Measurements from ENCODE around the gene VSTM1.
"Not testable (repeated sequence)": the region's sequence is repeated elsewhere in the genome, so short reads cannot be mapped to it uniquely, and the experiment has no call there.

VSTM1 gene

DNA sequence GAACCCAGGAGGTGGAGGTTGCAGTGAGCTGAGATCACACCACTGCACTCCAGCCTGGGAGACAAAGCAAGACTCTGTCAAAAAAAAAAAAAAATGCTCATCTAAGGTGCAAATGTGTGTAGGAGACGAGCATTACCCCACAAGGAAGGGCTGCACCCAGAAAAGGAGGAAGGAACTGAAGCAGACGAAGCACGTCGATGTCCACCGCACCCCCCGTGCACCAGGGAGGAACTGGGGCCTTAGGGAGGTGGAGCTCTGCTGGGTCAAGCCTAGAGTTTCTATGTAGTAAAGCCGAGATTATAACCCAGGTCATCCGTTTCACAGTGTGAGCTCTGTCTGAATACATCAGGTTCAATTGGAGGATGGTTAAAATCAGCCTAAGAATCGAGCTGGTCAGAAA lies 1.1 kb downstream of the VSTM1 start:
- no peaks in the 10 kb centered on the region for H3K27me3 ChIP-seq (ENCODE audit: control insufficient read depth in 1 of 2, insufficient read depth in 2 of 2, low read length in 2 of 2)
- H3K36me3 ChIP-seq (ENCODE audit: insufficient read depth, low read length) = no peaks in the 10 kb centered on the region
- H3K27ac ChIP-seq (ENCODE audit: low read depth, low read length) = no peak overlapping the region
- no peak overlapping the region for H3K9ac ChIP-seq (ENCODE audit: low read length)
- no peaks in the 10 kb centered on the region for H3K4me1 ChIP-seq (ENCODE audit: insufficient read depth, low read length)
- no peak overlapping the region for H3K4me3 ChIP-seq (ENCODE audit: low read depth in 1 of 2, low read length in 2 of 2)
- no peaks in the 10 kb centered on the region for H3K9me3 ChIP-seq (ENCODE audit: low read length)

DNA sequence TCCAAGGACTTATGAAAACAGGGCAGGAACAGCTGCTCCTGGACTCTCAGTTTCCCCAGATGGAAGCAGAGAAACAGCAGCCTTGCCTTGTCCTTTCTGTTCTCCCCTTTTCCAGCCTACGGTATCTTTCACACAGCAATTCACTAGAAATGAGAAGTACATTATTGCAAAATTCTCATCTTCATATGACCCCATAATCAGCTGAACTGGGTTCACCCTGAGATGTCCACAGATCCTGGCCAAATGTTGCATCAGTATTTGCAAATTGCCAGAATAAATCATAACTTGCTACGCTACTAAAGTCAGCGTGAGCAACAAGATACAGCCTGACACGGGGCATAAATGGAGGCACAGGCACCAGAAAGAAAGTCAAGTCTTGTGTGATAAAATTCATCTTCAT lies 16.1 kb downstream of the VSTM1 start:
- no peak overlapping the region for H3K9ac ChIP-seq (ENCODE audit: low read length)
- H3K4me3 ChIP-seq (ENCODE audit: low read depth in 1 of 2, low read length in 2 of 2) = no peak overlapping the region
- no peaks in the 10 kb centered on the region for H3K27me3 ChIP-seq (ENCODE audit: control insufficient read depth in 1 of 2, insufficient read depth in 2 of 2, low read length in 2 of 2)
- no peaks in the 10 kb centered on the region for H3K4me1 ChIP-seq (ENCODE audit: insufficient read depth, low read length)
- no peaks in the 10 kb centered on the region for H3K9me3 ChIP-seq (ENCODE audit: low read length)
- H3K36me3 ChIP-seq (ENCODE audit: insufficient read depth, low read length) = no peaks in the 10 kb centered on the region
- H3K27ac ChIP-seq (ENCODE audit: low read depth, low read length) = no peak overlapping the region

DNA sequence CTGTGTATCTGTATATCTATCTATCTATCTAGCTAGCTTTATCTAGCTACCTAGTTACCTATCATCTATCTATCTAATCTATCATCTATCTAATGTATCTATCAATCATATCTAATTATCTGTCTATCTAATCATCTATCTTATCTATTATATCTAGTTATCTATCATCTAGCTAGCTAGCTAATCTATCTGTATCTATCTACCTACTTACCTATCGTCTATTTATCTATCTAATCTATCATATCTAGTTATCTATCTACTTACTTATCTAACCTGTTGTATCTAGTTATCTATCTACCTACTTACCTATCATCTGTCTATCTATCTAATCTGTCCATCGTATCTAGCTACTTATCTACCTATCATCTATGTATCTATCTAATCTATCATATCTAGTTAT lies 17.9 kb downstream of the VSTM1 start:
- H3K4me1 ChIP-seq (ENCODE audit: insufficient read depth, low read length) = no peaks in the 10 kb centered on the region
- H3K27ac ChIP-seq (ENCODE audit: low read depth, low read length) = no peak overlapping the region
- no peaks in the 10 kb centered on the region for H3K27me3 ChIP-seq (ENCODE audit: control insufficient read depth in 1 of 2, insufficient read depth in 2 of 2, low read length in 2 of 2)
- H3K9me3 ChIP-seq (ENCODE audit: low read length) = no peaks in the 10 kb centered on the region
- no peaks in the 10 kb centered on the region for H3K36me3 ChIP-seq (ENCODE audit: insufficient read depth, low read length)
- H3K9ac ChIP-seq (ENCODE audit: low read length) = no peak overlapping the region
- no peak overlapping the region for H3K4me3 ChIP-seq (ENCODE audit: low read depth in 1 of 2, low read length in 2 of 2)

DNA sequence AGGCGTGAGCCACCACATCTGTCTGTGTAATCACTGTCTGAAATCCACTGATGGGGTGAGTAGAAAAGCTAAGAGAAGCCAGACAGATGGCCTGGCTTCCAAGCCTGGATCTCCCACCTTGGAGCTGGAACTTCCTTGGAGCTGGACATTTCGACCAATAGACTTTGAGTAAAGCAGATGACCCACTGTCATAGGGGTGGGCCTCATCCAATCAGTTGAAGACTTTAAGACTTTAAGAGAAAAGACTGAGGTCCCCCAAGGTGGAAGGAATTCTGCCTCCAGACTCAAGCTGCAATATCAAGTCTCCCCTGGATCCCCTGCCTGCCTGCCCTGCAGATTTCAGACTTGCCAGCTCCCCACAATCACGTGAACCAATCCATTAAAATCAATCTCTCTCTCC lies 20.7 kb downstream of the VSTM1 start:
- H3K27me3 ChIP-seq (ENCODE audit: control insufficient read depth in 1 of 2, insufficient read depth in 2 of 2, low read length in 2 of 2) = no peaks in the 10 kb centered on the region
- H3K4me3 ChIP-seq (ENCODE audit: low read depth in 1 of 2, low read length in 2 of 2) = no peak overlapping the region
- H3K36me3 ChIP-seq (ENCODE audit: insufficient read depth, low read length) = no peaks in the 10 kb centered on the region
- no peaks in the 10 kb centered on the region for H3K4me1 ChIP-seq (ENCODE audit: insufficient read depth, low read length)
- H3K27ac ChIP-seq (ENCODE audit: low read depth, low read length) = no peak overlapping the region
- H3K9me3 ChIP-seq (ENCODE audit: low read length) = no peaks in the 10 kb centered on the region
- H3K9ac ChIP-seq (ENCODE audit: low read length) = no peak overlapping the region

DNA sequence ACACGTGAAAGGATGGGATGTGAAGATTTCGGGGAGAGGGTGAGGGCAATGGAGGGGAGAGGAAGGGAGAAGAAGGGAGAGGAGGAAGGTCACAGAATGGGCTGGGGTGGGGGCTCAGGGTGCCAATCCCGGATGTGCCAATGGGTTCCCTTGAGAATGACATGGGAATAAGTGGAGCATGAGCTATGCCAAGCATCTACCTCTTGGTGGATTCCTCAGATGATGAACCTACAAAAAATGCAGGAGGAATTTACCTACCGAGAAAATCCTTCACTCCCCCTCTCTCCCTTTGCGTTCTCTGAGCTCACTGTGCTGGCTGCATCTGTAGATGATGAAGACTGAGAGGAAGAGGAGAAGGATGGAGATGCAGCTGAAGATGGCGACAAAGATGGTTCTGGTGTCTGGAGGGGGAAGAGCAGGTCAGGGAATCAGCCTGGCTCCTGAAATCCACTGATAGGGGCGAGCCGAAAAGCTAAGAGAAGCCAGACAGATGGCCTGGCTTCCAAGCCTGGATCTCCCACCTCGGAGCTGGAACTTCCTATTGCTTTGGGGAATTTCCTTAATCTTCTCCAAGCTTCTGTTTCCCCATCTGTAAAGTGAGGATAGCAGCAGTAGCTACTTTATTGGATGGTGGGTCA lies 21.6 kb downstream of the VSTM1 start:
- no peak overlapping the region for H3K9ac ChIP-seq (ENCODE audit: low read length)
- H3K27ac ChIP-seq (ENCODE audit: low read depth, low read length) = no peak overlapping the region
- H3K36me3 ChIP-seq (ENCODE audit: insufficient read depth, low read length) = no peaks in the 10 kb centered on the region
- H3K27me3 ChIP-seq (ENCODE audit: control insufficient read depth in 1 of 2, insufficient read depth in 2 of 2, low read length in 2 of 2) = no peaks in the 10 kb centered on the region
- H3K9me3 ChIP-seq (ENCODE audit: low read length) = no peaks in the 10 kb centered on the region
- H3K4me1 ChIP-seq (ENCODE audit: insufficient read depth, low read length) = no peaks in the 10 kb centered on the region
- no peak overlapping the region for H3K4me3 ChIP-seq (ENCODE audit: low read depth in 1 of 2, low read length in 2 of 2)

DNA sequence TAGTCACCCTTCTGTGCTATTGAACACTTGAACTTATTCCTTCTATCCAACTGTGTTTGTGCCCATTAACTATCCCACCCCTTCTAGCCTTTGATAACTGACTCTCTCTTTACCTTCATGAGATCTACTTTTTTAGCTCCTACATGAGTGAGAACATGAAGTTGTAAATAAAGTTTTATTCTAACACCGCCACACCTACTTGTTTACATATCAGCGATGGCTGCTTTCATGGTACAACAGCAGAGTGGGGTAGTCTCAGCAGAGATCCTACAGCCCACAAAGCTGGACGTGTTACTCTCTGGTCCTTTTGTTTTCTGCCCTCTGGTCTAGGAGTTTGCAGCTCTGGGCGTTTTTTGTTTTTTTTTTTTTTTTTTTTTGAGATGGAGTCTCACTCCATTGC lies 23.7 kb downstream of the VSTM1 start:
- H3K4me1 ChIP-seq (ENCODE audit: insufficient read depth, low read length) = no peaks in the 10 kb centered on the region
- no peaks in the 10 kb centered on the region for H3K27me3 ChIP-seq (ENCODE audit: control insufficient read depth in 1 of 2, insufficient read depth in 2 of 2, low read length in 2 of 2)
- no peaks in the 10 kb centered on the region for H3K9me3 ChIP-seq (ENCODE audit: low read length)
- H3K4me3 ChIP-seq (ENCODE audit: low read depth in 1 of 2, low read length in 2 of 2) = no peak overlapping the region
- no peak overlapping the region for H3K27ac ChIP-seq (ENCODE audit: low read depth, low read length)
- no peak overlapping the region for H3K9ac ChIP-seq (ENCODE audit: low read length)
- no peaks in the 10 kb centered on the region for H3K36me3 ChIP-seq (ENCODE audit: insufficient read depth, low read length)

DNA sequence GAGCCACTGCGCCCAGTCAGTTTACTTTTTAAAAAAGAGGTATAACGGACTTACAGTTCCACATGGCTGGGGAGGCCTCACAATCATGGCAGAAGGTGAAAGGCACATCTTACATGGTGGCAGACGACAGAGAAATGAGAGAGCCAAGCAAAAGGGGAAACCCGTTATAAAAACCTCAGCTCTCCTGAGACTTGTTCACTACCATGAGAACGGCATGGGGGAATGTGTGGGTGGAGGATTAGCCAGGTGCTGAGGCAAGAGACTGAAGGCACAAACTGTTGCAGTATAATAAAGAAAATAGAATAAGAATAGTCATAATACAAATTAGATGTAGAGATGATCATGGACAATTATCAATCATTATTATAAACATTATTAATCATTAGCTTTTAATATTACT lies 27.2 kb downstream of the VSTM1 start:
- H3K27me3 ChIP-seq (ENCODE audit: control insufficient read depth in 1 of 2, insufficient read depth in 2 of 2, low read length in 2 of 2); H3K4me3 ChIP-seq (ENCODE audit: low read depth in 1 of 2, low read length in 2 of 2); H3K36me3 ChIP-seq (ENCODE audit: insufficient read depth, low read length); H3K27ac ChIP-seq (ENCODE audit: low read depth, low read length); H3K4me1 ChIP-seq (ENCODE audit: insufficient read depth, low read length); H3K9me3 ChIP-seq (ENCODE audit: low read length); H3K9ac ChIP-seq (ENCODE audit: low read length): not testable (repeated sequence)

DNA sequence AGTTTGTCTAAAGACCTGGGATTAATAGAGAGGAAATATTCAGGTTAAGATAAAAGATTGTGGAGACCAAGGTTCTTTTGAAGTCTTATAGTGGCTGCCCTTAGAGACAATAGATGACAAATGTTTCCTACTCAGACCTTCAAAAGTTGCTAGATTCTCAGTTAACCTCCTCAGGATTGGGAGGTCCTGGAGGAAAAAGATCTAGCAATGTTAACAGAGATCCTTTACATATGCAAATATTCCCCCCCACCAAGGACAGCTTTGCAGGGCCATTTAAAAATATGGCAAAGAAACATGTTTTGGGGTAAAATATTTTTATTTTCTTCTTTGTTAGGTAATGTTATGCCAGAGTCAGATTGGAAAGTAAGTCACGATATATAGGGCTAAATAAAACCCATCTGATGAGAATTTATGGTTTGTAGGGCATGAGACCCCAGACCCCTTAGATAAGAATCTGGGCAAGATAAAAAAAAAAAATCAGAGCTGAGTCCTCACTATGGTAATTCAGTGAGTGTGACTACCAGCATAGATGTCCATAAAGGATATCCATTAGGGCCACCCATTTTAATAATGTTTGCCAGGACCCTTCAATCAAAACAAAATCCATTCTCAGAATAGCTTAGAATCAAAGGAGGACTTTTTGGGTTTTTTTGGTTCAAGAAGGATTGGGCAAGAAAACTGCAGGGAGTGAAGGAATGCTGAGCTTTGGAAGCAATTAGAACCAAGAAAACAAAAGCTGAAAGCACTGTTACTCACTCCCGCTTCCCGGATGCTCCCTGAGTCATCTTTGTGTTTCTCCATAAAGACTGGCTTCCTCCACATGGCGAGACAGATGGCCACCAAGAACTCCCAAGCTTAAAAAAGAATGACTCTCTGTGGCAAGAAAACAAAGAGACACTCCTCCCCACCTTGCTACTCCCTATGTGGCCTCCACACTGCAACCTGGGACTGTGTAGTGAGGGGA lies 28.2 kb downstream of the VSTM1 start:
- no peaks in the 10 kb centered on the region for H3K4me1 ChIP-seq (ENCODE audit: insufficient read depth, low read length)
- H3K4me3 ChIP-seq (ENCODE audit: low read depth in 1 of 2, low read length in 2 of 2) = no peak overlapping the region
- no peak overlapping the region for H3K27ac ChIP-seq (ENCODE audit: low read depth, low read length)
- no peaks in the 10 kb centered on the region for H3K36me3 ChIP-seq (ENCODE audit: insufficient read depth, low read length)
- H3K9ac ChIP-seq (ENCODE audit: low read length) = no peak overlapping the region
- H3K27me3 ChIP-seq (ENCODE audit: control insufficient read depth in 1 of 2, insufficient read depth in 2 of 2, low read length in 2 of 2) = peaks cover 0 to 6% of the 10 kb centered on the region in 2 donors
- H3K9me3 ChIP-seq (ENCODE audit: low read length) = no peaks in the 10 kb centered on the region

DNA sequence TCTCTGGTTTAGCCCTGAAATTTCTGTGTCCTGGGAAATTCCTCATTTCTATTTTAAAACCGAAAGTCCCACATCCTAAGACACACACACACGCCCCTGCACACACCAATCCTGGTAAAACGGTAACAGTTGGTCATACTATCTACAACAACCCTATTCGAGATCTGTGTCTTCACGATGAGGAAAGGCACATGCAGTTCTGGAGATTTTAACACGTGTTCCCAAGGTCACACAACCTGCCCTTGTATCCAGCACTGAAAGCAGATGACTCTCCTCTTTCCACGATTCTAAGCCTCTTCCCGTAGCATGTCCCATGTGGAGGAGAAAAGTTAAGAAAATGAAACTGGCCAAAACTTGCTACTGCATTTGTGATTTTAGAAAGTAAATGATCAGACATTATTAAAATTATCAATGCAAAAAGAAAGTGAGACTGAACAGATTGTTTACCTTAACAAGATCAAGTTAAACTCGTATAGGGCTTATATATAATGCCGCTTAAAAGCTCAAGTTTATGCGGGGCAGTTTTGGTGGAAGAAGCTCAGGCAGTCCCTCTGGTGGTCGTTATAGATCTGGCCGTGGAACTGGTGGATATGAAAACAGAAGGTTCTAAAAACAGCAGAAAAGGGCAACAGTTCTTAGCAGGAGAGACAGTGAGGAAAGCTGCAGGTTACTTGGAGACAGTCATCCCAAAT lies 32.7 kb downstream of the VSTM1 start:
- no peak overlapping the region for H3K4me3 ChIP-seq (ENCODE audit: low read depth in 1 of 2, low read length in 2 of 2)
- no peak overlapping the region for H3K9ac ChIP-seq (ENCODE audit: low read length)
- peaks cover 0 to 6% of the 10 kb centered on the region in 2 donors for H3K27me3 ChIP-seq (ENCODE audit: control insufficient read depth in 1 of 2, insufficient read depth in 2 of 2, low read length in 2 of 2)

DNA sequence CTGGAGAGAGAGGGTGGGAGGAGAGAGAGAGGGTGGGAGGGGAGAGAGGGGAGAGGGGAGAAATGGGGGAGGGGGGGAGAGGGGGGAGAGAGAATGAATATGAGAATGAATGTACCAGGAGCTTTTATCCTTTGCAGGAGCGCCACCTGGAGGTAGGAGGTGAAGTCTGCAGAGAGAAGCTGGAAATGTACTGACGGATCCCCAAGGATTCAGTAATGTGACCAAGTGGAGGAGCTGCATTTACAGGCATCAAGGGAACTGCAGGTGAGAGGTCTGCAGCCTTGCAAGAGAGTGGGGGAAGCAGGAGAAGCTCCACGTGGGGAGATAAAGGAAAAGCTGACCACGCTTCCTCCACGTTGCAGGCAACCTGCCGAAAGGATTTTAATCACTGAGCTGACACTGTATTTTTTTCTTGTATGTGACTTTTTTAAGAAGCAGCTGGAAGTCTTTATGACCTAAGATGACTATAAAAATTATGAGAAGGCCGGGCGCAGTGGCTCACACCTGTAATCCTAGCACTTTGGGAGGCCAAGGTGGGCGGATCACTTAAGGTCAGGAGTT lies 33.7 kb downstream of the VSTM1 start:
- H3K4me1 ChIP-seq (ENCODE audit: insufficient read depth, low read length) = no peaks in the 10 kb centered on the region
- no peaks in the 10 kb centered on the region for H3K9me3 ChIP-seq (ENCODE audit: low read length)
- H3K27me3 ChIP-seq (ENCODE audit: control insufficient read depth in 1 of 2, insufficient read depth in 2 of 2, low read length in 2 of 2) = peaks cover 0 to 6% of the 10 kb centered on the region in 2 donors

More for the DNA sequence above, 32.7 kb downstream of the VSTM1 start:
- Histone ChIP-seq H3K9me3 (ENCODE audit: low read length) (no peaks in the 10 kb centered on the region), H3K4me1 (ENCODE audit: insufficient read depth, low read length) (no peaks in the 10 kb centered on the region), H3K27ac (ENCODE audit: low read depth, low read length) (no peak overlapping the region), H3K36me3 (ENCODE audit: insufficient read depth, low read length) (no peaks in the 10 kb centered on the region)

DNA sequence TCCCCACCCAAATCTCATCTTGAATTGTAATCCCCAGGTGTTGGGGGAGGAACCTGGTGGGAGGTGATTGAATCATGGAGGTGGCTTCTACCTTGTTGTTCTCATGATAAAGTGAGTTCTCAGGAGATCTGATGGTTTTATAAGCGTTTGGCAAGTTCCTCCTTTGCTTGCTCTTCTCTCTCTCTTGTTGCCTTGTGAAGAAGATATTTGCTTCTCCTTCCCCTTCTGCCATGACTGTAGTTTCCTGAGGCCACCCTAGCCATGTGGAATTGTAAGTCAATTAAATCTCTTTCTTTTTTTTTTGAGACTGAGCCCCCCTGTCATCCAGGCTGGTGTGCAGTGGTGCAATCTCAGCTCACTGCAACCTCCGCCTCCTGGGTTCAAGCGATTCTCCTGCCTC lies 34.4 kb downstream of the VSTM1 start:
- Histone ChIP-seq H3K4me3 (ENCODE audit: low read depth in 1 of 2, low read length in 2 of 2) (no peak overlapping the region), H3K27ac (ENCODE audit: low read depth, low read length) (no peak overlapping the region), H3K4me1 (ENCODE audit: insufficient read depth, low read length) (no peaks in the 10 kb centered on the region), H3K27me3 (ENCODE audit: control insufficient read depth in 1 of 2, insufficient read depth in 2 of 2, low read length in 2 of 2) (peaks cover 4 to 6% of the 10 kb centered on the region in 2 donors), H3K9me3 (ENCODE audit: low read length) (no peaks in the 10 kb centered on the region), H3K9ac (ENCODE audit: low read length) (no peak overlapping the region), H3K36me3 (ENCODE audit: insufficient read depth, low read length) (no peaks in the 10 kb centered on the region)

More for the DNA sequence above, 33.7 kb downstream of the VSTM1 start:
- Histone ChIP-seq H3K9ac (ENCODE audit: low read length) (no peak overlapping the region), H3K36me3 (ENCODE audit: insufficient read depth, low read length) (no peaks in the 10 kb centered on the region), H3K4me3 (ENCODE audit: low read depth in 1 of 2, low read length in 2 of 2) (no peak overlapping the region), H3K27ac (ENCODE audit: low read depth, low read length) (no peak overlapping the region)

Data from muscle layer of colon (tissue), 2 donors.